HG03103 (cell line): ENCODE measurements around the gene CD37.
"Not testable (repeated sequence)": the region's sequence is repeated elsewhere in the genome, so short reads cannot be mapped to it uniquely, and the experiment has no call there.

Experiments
- ATAC-seq: cut with Tn5 transposase; IDR thresholded peaks from one replicate; pipeline ENCODE4 v1.9.1; 2021; ENCODE audit warnings: low read depth; ENCODE audit not compliant: unreplicated experiment

CD37 gene

DNA sequence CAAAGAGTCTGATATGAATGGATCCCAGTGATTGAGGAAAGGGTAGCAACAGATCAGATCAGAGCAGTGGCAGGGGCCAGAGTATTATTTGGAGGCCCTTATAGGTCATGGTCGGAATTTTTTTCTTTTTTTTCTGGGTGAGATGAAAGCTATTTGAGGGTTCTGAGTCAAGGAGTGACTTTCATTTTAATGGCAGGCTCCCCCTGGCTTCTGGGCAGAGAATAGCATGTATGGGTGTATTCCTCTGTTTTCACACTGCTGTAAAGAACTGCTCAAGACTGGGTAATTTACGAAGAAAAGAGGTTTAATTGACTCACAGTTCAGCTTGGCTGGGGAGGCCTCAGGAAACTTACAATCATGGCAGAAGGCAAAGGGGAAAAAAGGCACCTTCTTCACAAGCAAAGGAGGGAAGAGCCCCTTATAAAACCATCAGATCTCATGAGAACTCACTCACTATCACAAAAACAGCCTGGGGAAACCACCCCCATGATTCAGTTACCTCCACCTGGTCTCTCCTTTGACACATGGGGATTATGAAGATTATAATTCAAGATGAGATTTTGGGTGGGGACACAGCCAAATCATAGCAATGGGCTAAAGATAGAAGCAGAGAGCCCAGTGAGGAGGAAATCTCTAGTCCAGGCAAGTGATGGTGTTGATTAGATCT, 7.2 kb upstream of the CD37 start:
- no peak for ATAC-seq

- ATAC-seq: no peak
Measured at GRCh38 chr19:49328741-49329140, 6.5 kb upstream of the CD37 start.

GRCh38 chr19:49331187-49331586, 4.0 kb upstream of the CD37 start:
- not testable (repeated sequence) for ATAC-seq

DNA sequence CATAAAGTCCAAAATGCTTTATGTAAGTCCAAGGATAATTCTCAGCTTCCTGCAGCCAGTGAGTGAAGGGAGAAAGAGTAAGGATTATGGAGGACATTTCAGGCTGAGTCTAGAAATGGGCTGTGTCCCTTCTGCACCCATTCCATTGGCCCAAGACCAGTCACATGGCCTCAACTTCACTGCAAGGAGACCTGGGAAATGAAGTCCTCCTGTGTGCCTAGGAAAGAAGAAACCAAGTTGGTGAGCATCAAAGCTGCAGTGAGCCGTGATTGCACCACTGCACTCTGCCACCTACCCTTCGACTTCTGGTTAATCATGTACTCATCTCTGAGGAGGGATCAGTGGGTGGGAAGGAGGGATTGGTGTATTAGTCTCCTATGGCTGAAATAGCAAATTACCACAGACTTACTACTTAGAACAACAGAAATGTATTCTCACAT, 3.6 kb upstream of the CD37 start:
- no peak for ATAC-seq

DNA sequence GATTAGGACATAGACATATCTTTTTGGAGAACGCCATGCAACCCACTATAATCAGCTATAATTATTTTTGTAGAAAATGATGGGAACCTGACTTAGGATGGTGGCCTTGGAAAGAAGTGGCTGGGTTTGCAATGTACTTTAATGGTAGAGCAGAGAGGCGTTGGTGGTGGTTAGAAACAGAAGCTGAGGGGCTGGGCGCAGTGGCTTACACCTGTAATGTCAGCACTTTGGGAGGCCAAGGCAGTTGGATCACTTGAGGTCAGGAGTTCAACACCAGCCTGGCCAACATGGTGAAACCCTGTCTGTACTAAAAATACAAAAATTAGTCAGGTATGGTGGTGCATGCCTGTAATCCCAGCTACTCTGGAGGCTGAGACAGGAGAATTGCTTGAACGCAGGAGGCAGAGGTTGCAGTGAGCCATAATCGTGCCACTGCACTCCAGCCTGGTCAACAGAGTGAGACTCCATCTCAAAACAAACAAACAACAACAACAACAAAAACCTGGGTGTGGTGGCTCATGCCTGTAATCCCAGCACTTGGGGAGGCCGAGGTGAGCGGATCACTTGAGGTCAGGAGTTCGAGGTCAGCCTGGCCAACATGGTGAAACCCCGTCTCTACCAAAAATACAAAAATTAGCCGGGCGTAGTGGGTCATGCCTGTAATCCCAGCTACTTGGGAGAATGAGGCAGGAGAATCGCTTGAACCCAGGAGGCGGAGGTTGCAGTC, 2.4 kb upstream of the CD37 start:
- ATAC-seq: not testable (repeated sequence)

DNA sequence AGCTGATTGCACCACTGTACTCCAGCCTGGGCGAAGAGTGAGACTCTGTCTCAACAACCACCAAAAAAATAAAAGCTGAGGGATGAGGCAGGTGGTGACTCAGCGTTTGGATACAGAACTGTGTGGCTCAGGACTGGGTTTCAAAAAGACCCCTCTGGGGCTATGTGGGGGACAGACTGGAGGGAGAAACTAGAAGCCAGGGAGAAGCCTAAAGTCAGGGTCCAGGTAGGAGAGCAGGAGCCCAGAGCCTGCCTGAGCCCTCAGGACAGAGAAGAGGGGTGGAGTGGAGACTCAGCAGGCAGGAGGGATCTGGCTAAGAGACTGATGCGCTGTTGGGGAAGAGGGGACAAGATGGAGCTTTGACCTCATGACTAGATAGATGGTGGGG, 1.8 kb upstream of the CD37 start:
- ATAC-seq: no peak

- no peak for ATAC-seq
Measured at GRCh38 chr19:49333811-49334288, 1.4 kb upstream of the CD37 start.

DNA sequence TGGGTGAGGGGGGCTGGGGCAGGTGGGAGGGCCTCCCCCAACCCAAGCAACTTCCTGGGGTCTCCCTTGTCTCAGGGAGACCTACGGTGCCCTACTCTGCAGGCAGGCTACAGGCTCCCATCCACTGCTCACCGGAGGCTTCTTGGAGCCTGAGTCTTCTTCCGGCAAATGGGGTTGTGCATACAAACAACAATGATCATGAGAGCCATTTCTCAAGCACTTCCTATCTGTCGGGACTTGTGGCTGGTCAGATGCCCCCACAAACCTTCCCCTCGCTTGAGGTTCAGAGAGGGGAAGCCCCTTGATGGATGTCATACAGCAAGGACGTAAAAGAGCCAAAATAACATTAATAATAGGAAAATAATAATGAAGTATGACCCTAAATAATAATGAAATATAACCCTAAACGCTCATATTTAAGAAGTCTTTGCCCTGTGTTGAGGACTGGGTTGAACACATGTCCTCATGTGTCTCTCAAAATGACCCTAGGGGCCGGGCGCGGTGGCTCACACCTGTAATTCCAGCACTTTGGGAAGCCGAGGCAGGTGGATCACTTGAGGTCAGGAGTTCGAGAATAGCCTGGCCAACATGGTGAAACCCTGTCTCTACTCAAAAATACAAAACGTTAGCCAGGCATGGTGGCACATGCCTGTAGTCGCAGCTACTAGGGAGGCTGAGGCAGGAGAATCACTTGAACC, 727 bp downstream of the CD37 start:
- ATAC-seq: no peak

GRCh38 chr19:49336482-49337266, 1.5 kb downstream of the CD37 start:
- no peak for ATAC-seq

- no peak for ATAC-seq
Measured at GRCh38 chr19:49337267-49338022, 2.2 kb downstream of the CD37 start.

- no peak for ATAC-seq
Measured at GRCh38 chr19:49338023-49338677, 2.9 kb downstream of the CD37 start.

DNA sequence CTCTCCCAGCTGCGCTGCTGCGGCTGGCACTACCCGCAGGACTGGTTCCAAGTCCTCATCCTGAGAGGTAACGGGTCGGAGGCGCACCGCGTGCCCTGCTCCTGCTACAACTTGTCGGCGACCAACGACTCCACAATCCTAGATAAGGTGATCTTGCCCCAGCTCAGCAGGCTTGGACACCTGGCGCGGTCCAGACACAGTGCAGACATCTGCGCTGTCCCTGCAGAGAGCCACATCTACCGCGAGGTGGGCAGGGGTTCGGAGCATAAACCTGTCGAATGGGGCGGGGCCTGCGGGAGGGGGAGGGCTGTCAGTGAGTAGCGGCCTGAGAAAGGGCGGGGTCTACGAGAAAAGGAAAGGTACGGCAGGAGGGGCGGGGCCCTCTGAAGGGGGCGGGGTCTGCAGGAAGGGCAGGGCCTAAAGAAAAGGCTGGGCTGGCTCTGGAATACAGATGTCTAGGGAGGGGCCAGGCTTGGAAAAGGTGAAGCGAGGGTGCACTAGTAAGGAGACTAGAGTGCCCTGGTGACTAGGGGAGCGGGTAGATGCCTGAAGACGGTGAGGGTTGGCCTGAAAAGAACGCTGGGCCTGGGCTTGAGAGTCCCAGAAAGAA, 3.6 kb downstream of the CD37 start:
- ATAC-seq: no peak

GRCh38 chr19:49339301-49340068, 4.3 kb downstream of the CD37 start:
- no peak for ATAC-seq

GRCh38 chr19:49340069-49340864, 5.1 kb downstream of the CD37 start:
- peak; percentile 45 for ATAC-seq

- ATAC-seq: no peak
Measured at GRCh38 chr19:49340865-49341718, 5.9 kb downstream of the CD37 start.

DNA sequence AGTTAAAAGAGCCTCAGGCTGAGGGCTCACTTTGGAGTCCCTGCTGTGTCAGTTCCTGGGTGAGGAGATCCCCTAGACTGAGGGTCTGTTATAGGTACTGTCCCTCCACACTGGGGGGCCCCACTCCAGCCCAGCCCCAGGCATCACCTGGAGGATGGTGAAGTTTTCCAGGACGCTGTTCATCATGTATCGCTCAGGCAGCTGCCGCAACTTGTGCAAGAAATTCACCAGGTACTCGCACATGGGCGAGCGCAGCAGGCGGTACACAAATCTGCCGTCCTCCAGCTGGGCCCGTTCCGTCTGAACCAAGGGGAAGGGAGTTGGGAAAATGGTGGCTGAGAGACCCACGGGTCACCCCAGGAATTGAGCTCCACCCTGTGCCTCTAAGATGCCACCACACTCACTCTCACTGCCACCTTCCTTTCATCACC, 7.1 kb downstream of the CD37 start:
- ATAC-seq: no peak

DNA sequence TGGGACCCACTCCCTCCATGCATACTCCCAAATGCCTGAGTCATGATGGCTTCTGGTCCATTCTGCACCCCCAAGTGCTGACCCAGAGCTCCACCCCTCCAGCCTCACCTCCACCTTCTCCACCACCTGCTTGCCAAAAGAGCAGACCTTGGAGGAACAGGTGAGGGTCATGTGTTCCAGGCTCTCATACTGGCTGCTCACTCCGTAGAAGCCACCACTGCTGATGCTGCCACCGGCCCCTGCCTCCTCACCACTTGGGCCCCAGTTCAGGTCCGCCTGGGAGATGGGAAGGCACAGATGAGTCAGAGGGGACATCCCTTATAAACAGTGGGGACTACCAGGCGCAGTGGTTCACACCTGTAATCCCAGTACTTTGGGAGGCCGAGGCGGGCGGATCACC, 7.9 kb downstream of the CD37 start:
- ATAC-seq: no peak
